Measurements from ENCODE around the gene AGAP1. TPM values are rescaled to one million over a fixed set of nuclear protein-coding genes. Genes with fewer than 3 reads are reported as not detected.

The AGAP1 gene
- total RNA-seq, 4 donors from 2014 or later = 13.7 to 18.5 (median 17.1) TPM

- TF ChIP-seq, protein P1, sequence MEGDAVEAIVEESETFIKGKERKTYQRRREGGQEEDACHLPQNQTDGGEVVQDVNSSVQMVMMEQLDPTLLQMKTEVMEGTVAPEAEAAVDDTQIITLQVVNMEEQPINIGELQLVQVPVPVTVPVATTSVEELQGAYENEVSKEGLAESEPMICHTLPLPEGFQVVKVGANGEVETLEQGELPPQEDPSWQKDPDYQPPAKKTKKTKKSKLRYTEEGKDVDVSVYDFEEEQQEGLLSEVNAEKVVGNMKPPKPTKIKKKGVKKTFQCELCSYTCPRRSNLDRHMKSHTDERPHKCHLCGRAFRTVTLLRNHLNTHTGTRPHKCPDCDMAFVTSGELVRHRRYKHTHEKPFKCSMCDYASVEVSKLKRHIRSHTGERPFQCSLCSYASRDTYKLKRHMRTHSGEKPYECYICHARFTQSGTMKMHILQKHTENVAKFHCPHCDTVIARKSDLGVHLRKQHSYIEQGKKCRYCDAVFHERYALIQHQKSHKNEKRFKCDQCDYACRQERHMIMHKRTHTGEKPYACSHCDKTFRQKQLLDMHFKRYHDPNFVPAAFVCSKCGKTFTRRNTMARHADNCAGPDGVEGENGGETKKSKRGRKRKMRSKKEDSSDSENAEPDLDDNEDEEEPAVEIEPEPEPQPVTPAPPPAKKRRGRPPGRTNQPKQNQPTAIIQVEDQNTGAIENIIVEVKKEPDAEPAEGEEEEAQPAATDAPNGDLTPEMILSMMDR (IDR thresholded peaks at IDR 0.05) = no peak
- no peak for TF ChIP-seq POLR2A (IDR thresholded peaks at IDR 0.05)
- H3K4me3 ChIP-seq (ENCODE audit: low read depth, poor library complexity, severe bottlenecking) = no peak overlapping the region
- peak in 1 of 2 donors; percentile 42 for DNase-seq (ENCODE audit: low spot score in 2 of 2)
- WGBS, 2 donors = 81% methylated on average over 16 of the region's 16 CpGs
- intact Hi-C loops (cut with DNase I; ENCODE audit: low total_unique reads) = no loop called here
These were observed 441.1 kb downstream of the AGAP1 start for GRCh38 chr2:235934774-235935484.

GRCh38 chr2:235935773-235936172 is 441.9 kb downstream of the AGAP1 start:
- 87 to 92% methylated on average over 13 of the region's 13 CpGs for WGBS, 2 donors
- intact Hi-C loops (cut with DNase I; ENCODE audit: low total_unique reads) = no loop called here
- peak in 1 of 2 donors; percentile 74 for DNase-seq (ENCODE audit: low spot score in 2 of 2)
- no peak overlapping the region for H3K4me3 ChIP-seq (ENCODE audit: low read depth, poor library complexity, severe bottlenecking)
- no peak for TF ChIP-seq POLR2A (IDR thresholded peaks at IDR 0.05)
- TF ChIP-seq, protein P1 (IDR thresholded peaks at IDR 0.05) = no peak

- TF ChIP-seq POLR2A (IDR thresholded peaks at IDR 0.05) = no peak
- TF ChIP-seq, protein P1 (IDR thresholded peaks at IDR 0.05) = no peak
- 87 to 88% methylated on average over 8 of the region's 8 CpGs for WGBS, 2 donors
- DNase-seq (ENCODE audit: low spot score in 2 of 2) = no peak
- no peak overlapping the region for H3K4me3 ChIP-seq (ENCODE audit: low read depth, poor library complexity, severe bottlenecking)
- intact Hi-C loops (cut with DNase I; ENCODE audit: low total_unique reads) = no loop called here
These were observed 442.6 kb downstream of the AGAP1 start for GRCh38 chr2:235936493-235936892.

- WGBS, 2 donors = 86 to 93% methylated on average over 10 of the region's 10 CpGs
- TF ChIP-seq, protein P1 (IDR thresholded peaks at IDR 0.05) = no peak
- TF ChIP-seq POLR2A (IDR thresholded peaks at IDR 0.05) = no peak
- peak in 1 of 2 donors; percentile 49 for DNase-seq (ENCODE audit: low spot score in 2 of 2)
- intact Hi-C loops (cut with DNase I; ENCODE audit: low total_unique reads) = no loop called here
- no peak overlapping the region for H3K4me3 ChIP-seq (ENCODE audit: low read depth, poor library complexity, severe bottlenecking)
These were observed 443.2 kb downstream of the AGAP1 start for GRCh38 chr2:235937087-235937486.

- TF ChIP-seq, protein P1 (IDR thresholded peaks at IDR 0.05) = no peak
- TF ChIP-seq POLR2A (IDR thresholded peaks at IDR 0.05) = no peak
- intact Hi-C loops (cut with DNase I; ENCODE audit: low total_unique reads) = no loop called here
- 95 to 97% methylated on average over 10 to 12 of the region's 12 CpGs for WGBS, 2 donors
- H3K4me3 ChIP-seq (ENCODE audit: low read depth, poor library complexity, severe bottlenecking) = no peak overlapping the region
- DNase-seq (ENCODE audit: low spot score in 2 of 2) = peak in 1 of 2 donors; percentile 53
These were observed 443.7 kb downstream of the AGAP1 start for GRCh38 chr2:235937526-235937925.

GRCh38 chr2:235937936-235938335 is 444.1 kb downstream of the AGAP1 start:
- no peak overlapping the region for H3K4me3 ChIP-seq (ENCODE audit: low read depth, poor library complexity, severe bottlenecking)
- DNase-seq (ENCODE audit: low spot score in 2 of 2) = peak in 1 of 2 donors; percentile 62
- intact Hi-C loops (cut with DNase I; ENCODE audit: low total_unique reads) = no loop called here
- 61 to 93% methylated on average over 6 to 12 of the region's 12 CpGs for WGBS, 2 donors
- TF ChIP-seq, protein P1 (IDR thresholded peaks at IDR 0.05) = no peak
- TF ChIP-seq POLR2A (IDR thresholded peaks at IDR 0.05) = no peak
